Esophagus muscularis mucosa (tissue), 4 donors: ENCODE measurements around the gene OTOGL.

Experiments used
- CTCF ChIP-seq, 3 experiments: fragments of 200-600 bp in 2 of 3; fragments of 450-650 bp in 1 of 3; sonication (generic) in 2 of 3; IDR thresholded peaks; one replicate each; pipeline ENCODE4 v1.5.1; 2017 to 2019; ENCODE audit warnings: antibody characterized with exemption in 3 of 3, mild to moderate bottlenecking in 2 of 3, moderate library complexity in 1 of 3
- EP300 ChIP-seq: sonication (generic); formaldehyde crosslinking; IDR thresholded peaks from one replicate; pipeline ENCODE4 v1.6.1; 2017; ENCODE audit warnings: antibody characterized with exemption
- POLR2A ChIP-seq: fragments of 450-650 bp; IDR thresholded peaks from one replicate; pipeline ENCODE4 v1.6.1; 2017; ENCODE audit warnings: antibody characterized with exemption, moderate library complexity, mild to moderate bottlenecking, low read depth
- POLR2AphosphoS5 ChIP-seq, 2 donors: sonication (generic); formaldehyde crosslinking; IDR thresholded peaks; one replicate each; pipeline ENCODE4 v1.6.1; 2017; ENCODE audit warnings: antibody characterized with exemption in 2 of 2

- TF ChIP-seq POLR2A (no peak), CTCF (IDR thresholded peaks at IDR 0.05) (no peak), POLR2AphosphoS5 (IDR thresholded peaks at IDR 0.05) (no peak), EP300 (no peak)
These were observed 134.6 kb downstream of the OTOGL start for GRCh38 chr12:80233926-80234325.
